Tibial nerve (tissue), 4 donors: Measurements from ENCODE around the gene C10orf67.

Experiments used
- EP300 ChIP-seq, 2 donors: sonication (generic); formaldehyde crosslinking; IDR thresholded peaks; one replicate each; pipeline ENCODE4 v1.6.1; 2017; ENCODE audit warnings: antibody characterized with exemption in 2 of 2, mild to moderate bottlenecking in 1 of 2
- POLR2A ChIP-seq, 2 donors: fragments of 450-650 bp; IDR thresholded peaks; one replicate each; pipeline ENCODE4 v1.6.1; 2017; ENCODE audit warnings: antibody characterized with exemption in 2 of 2, mild to moderate bottlenecking in 2 of 2, moderate library complexity in 2 of 2
- TF ChIP-seq, protein P1 (sequence below), 5 experiments: fragments of 200-600 bp in 3 of 5; fragments of 450-650 bp in 2 of 5; sonication (generic) in 3 of 5; IDR thresholded peaks; one replicate each; pipeline ENCODE4 v1.5.1; 2016 to 2019; ENCODE audit warnings: antibody characterized with exemption in 5 of 5, mild to moderate bottlenecking in 3 of 5, moderate library complexity in 2 of 5

DNA sequence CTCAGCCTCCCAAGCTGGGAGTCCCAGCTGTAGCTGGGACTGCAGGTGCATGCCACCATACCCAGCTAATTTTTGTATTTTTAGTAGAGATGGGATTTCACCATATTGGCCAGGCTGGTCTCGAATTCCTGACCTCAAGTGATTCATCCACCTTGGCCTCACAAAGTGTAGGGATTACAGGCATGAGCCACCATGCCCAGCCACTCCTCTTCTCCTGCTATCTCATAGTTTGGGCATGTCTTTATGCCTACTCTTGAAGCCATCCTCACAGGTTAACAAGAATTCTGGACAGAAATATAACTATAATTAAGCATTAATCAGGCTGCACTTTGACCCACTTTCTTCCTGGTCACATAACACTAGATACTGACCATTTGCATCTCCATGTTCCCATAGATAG, 28.6 kb upstream of the C10orf67 start:
- TF ChIP-seq, protein P1, sequence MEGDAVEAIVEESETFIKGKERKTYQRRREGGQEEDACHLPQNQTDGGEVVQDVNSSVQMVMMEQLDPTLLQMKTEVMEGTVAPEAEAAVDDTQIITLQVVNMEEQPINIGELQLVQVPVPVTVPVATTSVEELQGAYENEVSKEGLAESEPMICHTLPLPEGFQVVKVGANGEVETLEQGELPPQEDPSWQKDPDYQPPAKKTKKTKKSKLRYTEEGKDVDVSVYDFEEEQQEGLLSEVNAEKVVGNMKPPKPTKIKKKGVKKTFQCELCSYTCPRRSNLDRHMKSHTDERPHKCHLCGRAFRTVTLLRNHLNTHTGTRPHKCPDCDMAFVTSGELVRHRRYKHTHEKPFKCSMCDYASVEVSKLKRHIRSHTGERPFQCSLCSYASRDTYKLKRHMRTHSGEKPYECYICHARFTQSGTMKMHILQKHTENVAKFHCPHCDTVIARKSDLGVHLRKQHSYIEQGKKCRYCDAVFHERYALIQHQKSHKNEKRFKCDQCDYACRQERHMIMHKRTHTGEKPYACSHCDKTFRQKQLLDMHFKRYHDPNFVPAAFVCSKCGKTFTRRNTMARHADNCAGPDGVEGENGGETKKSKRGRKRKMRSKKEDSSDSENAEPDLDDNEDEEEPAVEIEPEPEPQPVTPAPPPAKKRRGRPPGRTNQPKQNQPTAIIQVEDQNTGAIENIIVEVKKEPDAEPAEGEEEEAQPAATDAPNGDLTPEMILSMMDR (IDR thresholded peaks at IDR 0.05): no peak
- no peak for TF ChIP-seq POLR2A (IDR thresholded peaks at IDR 0.05)
- no peak for TF ChIP-seq EP300 (IDR thresholded peaks at IDR 0.05)
